HepG2 (cell line): Measurements from ENCODE around the gene KCTD19. TPM values are rescaled to one million over a fixed set of nuclear protein-coding genes. Genes with fewer than 3 reads are reported as not detected.
A peak's percentile ranks its signal among the peaks of the same experiment; 100 is the strongest.

Experiments used
- AKNA ChIP-seq: sonication (generic); formaldehyde crosslinking; IDR thresholded peaks from 2 replicates; pipeline ENCODE4 v1.4.0; 2020; ENCODE audit warnings: missing genetic modification reagents, borderline replicate concordance
- BORCS8-MEF2B ChIP-seq: sonication (generic); formaldehyde crosslinking; IDR thresholded peaks from 2 replicates; pipeline ENCODE4 v1.8.0; 2022; ENCODE audit warnings: mild to moderate bottlenecking, missing genetic modification reagents
- CENPBD1 ChIP-seq: sonication (generic); formaldehyde crosslinking; IDR thresholded peaks from 2 replicates; pipeline ENCODE4 v1.8.0; 2022; ENCODE audit warnings: missing genetic modification reagents, low read depth, mild to moderate bottlenecking, borderline replicate concordance
- EP300 ChIP-seq, 3 experiments: sonication (generic) in 1 of 3; formaldehyde crosslinking in 1 of 3; IDR thresholded peaks; 2 replicates each; pipeline versions ENCODE4 v1.5.1 to v1.6.1; 2011 to 2020; ENCODE audit warnings: low read depth in 2 of 3, low read length in 2 of 3, borderline replicate concordance in 1 of 3, improper control_type of control experiment in 1 of 3, mild to moderate bottlenecking in 1 of 3, missing genetic modification reagents in 1 of 3, moderate library complexity in 1 of 3
- HIVEP1 ChIP-seq: sonication (generic); formaldehyde crosslinking; IDR thresholded peaks from 2 replicates; pipeline ENCODE4 v1.4.0; 2020; ENCODE audit warnings: mild to moderate bottlenecking, missing genetic modification reagents
- KDM5B ChIP-seq: sonication (generic); formaldehyde crosslinking; IDR thresholded peaks from 2 replicates; pipeline ENCODE4 v1.4.0; 2020; ENCODE audit warnings: missing genetic modification reagents, mild to moderate bottlenecking, borderline replicate concordance
- RFXAP ChIP-seq: sonication (generic); formaldehyde crosslinking; IDR thresholded peaks from 2 replicates; pipeline ENCODE4 v1.4.0; 2020; ENCODE audit warnings: missing genetic modification reagents, borderline replicate concordance
- SAFB2 ChIP-seq: sonication (generic); formaldehyde crosslinking; IDR thresholded peaks from 2 replicates; pipeline ENCODE4 v1.5.1; 2020; ENCODE audit warnings: missing genetic modification reagents, low read depth, mild to moderate bottlenecking, borderline replicate concordance
- SMARCE1 ChIP-seq: fragments of 450-650 bp; IDR thresholded peaks from 2 replicates; pipeline ENCODE4 v1.6.1; 2017; ENCODE audit warnings: borderline replicate concordance
- SP5 ChIP-seq: IDR thresholded peaks from 2 replicates; pipeline ENCODE4 v1.6.1; 2016; ENCODE audit warnings: low read depth, borderline replicate concordance
- SRSF9 ChIP-seq: fragments of 200-400 bp; formaldehyde crosslinking; IDR thresholded peaks from 2 replicates; pipeline ENCODE4 v1.6.1; 2018; ENCODE audit warnings: borderline replicate concordance, mild to moderate bottlenecking, low read depth, low read length; ENCODE audit not compliant: insufficient read depth, poor library complexity, severe bottlenecking
- TCF7 ChIP-seq: sonication (generic); IDR thresholded peaks from 2 replicates; pipeline ENCODE4 v1.6.1; 2016; ENCODE audit warnings: antibody characterized with exemption, low read depth
- ZMYM4 ChIP-seq: sonication (generic); formaldehyde crosslinking; IDR thresholded peaks from 2 replicates; pipeline ENCODE4 v1.8.1; 2023; ENCODE audit warnings: mild to moderate bottlenecking, missing genetic modification reagents
- ZNF12 ChIP-seq: sonication (generic); formaldehyde crosslinking; IDR thresholded peaks from 2 replicates; pipeline ENCODE4 v1.5.0; 2020; ENCODE audit warnings: missing genetic modification reagents
- ZNF232 ChIP-seq: sonication (generic); formaldehyde crosslinking; IDR thresholded peaks from 2 replicates; pipeline ENCODE4 v1.4.0; 2020; ENCODE audit warnings: missing genetic modification reagents, borderline replicate concordance
- ZNF329 ChIP-seq: sonication (generic); formaldehyde crosslinking; IDR thresholded peaks from 2 replicates; pipeline ENCODE4 v1.9.0; 2021; ENCODE audit warnings: low read depth, mild to moderate bottlenecking, missing genetic modification reagents
- ZNF546 ChIP-seq: sonication (generic); formaldehyde crosslinking; conservative IDR thresholded peaks from 2 replicates; pipeline ENCODE4 v1.8.1; 2023; ENCODE audit warnings: mild to moderate bottlenecking, missing genetic modification reagents
- ZNF556 ChIP-seq: sonication (generic); formaldehyde crosslinking; IDR thresholded peaks from 2 replicates; pipeline ENCODE4 v1.4.0; 2020; ENCODE audit warnings: mild to moderate bottlenecking, missing genetic modification reagents, borderline replicate concordance
- ZNF563 ChIP-seq: sonication (generic); formaldehyde crosslinking; IDR thresholded peaks from 2 replicates; pipeline ENCODE4 v1.8.0; 2022; ENCODE audit warnings: mild to moderate bottlenecking, moderate library complexity, missing genetic modification reagents
- ZNF589 ChIP-seq: sonication (generic); formaldehyde crosslinking; conservative IDR thresholded peaks from 2 replicates; pipeline ENCODE4 v1.8.0; 2022; ENCODE audit warnings: mild to moderate bottlenecking, moderate library complexity, missing genetic modification reagents
- ZNF614 ChIP-seq: IDR thresholded peaks from 2 replicates; pipeline ENCODE4 v1.6.1; 2018; ENCODE audit warnings: missing biosample characterization, missing genetic modification reagents, inconsistent platforms, borderline replicate concordance
- polyA plus RNA-seq, 8 experiments: library from polyadenylated mRNA; depleted of rRNA in 3 of 8; stranded (reverse) in 7 of 8; unstranded in 1 of 8; fragments of >200 nt; fragmentation: Illumina TruSeq in 4 of 8; extraction: Trizol in 4 of 8; gene quantifications; 2 replicates each; pipeline versions ENCODE4 v1.2.1 to v1.2.3, GENCODE V29; 2011 to 2016; ENCODE audit warnings: low read depth in 4 of 8, missing spikeins in 1 of 8, mixed read lengths in 1 of 8; ENCODE audit not compliant: insufficient read depth in 1 of 8
- total RNA-seq, 5 experiments: library from RNA; depleted of rRNA; stranded (reverse); fragments of >200 nt; fragmentation: Illumina TruSeq; extraction: Trizol; gene quantifications; 2 replicates each; pipeline ENCODE4 v1.2.3, GENCODE V29; 2016; ENCODE audit warnings: low read depth in 1 of 5
- TF ChIP-seq, protein P1 (sequence below): sonication (generic); formaldehyde crosslinking; IDR thresholded peaks from 2 replicates; pipeline ENCODE4 v1.9.0; 2021; ENCODE audit warnings: missing genetic modification reagents, mild to moderate bottlenecking, borderline replicate concordance

The KCTD19 gene
- total and polyA plus RNA-seq, 2 of the 13 experiments (the other 11 are each of a cell fraction or from before 2014, with no cell fraction given): not detected

- TF ChIP-seq CENPBD1 (CRISPR knock-in tag) (0 out of 2 replicates have a peak, but pooled peaks have one; percentile 88), SMARCE1 (no peak), ZNF12 (peak; percentile 20; the same call in 1 of the 2 replicates), ZNF614 (peak; percentile 84), SAFB2 (CRISPR knock-in tag) (0 out of 2 replicates have a peak, but pooled peaks have one; percentile 90), SRSF9 (no peak), ZNF232 (CRISPR knock-in tag) (peak; percentile 92; the same call in 1 of the 2 replicates), ZNF329 (CRISPR knock-in tag) (0 out of 2 replicates have a peak, but pooled peaks have one; percentile 2), TCF7 (no peak), ZNF546 (CRISPR knock-in tag) (peak; percentile 59; the same call in 1 of the 2 replicates), ZNF589 (no peak; the same call in 1 of the 2 replicates), ZNF556 (CRISPR knock-in tag) (peak; percentile 90), ZNF563 (CRISPR knock-in tag) (peak; percentile 76; the same call in 1 of the 2 replicates), HIVEP1 (CRISPR knock-in tag) (peak; percentile 100), AKNA (peak; percentile 56; the same call in 1 of the 2 replicates), KDM5B (CRISPR knock-in tag) (peak; percentile 96), RFXAP (CRISPR knock-in tag) (no peak; the same call in none of the 2 replicates), ZMYM4 (CRISPR knock-in tag) (peak; percentile 92), SP5 (CRISPR knock-in tag) (peak; percentile 92), EP300 (IDR thresholded peaks at IDR 0.05; ENCODE audit: low read depth in 2 of 2, low read length in 2 of 2) (peak in 1 of 2 experiments; percentile 66; a peak in 2 of 4 replicates), EP300 (CRISPR knock-in tag; IDR thresholded peaks at IDR 0.05; ENCODE audit: borderline replicate concordance) (peak; percentile 84; the same call in 1 of the 2 replicates), BORCS8-MEF2B (peak; percentile 94)
- TF ChIP-seq, protein P1, sequence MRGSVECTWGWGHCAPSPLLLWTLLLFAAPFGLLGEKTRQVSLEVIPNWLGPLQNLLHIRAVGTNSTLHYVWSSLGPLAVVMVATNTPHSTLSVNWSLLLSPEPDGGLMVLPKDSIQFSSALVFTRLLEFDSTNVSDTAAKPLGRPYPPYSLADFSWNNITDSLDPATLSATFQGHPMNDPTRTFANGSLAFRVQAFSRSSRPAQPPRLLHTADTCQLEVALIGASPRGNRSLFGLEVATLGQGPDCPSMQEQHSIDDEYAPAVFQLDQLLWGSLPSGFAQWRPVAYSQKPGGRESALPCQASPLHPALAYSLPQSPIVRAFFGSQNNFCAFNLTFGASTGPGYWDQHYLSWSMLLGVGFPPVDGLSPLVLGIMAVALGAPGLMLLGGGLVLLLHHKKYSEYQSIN: no peak
These were observed 80.3 kb downstream of the KCTD19 start (continued) for GRCh38 chr16:67246081-67246755.
